GM10266 (cell line): ENCODE results near the gene SPRY4.

Source experiments
- DNase-seq: peaks from one replicate; pipeline ENCODE4 v3.0.0; 2012; ENCODE audit errors: extremely low spot score
- CTCF ChIP-seq: IDR thresholded peaks from 2 replicates; pipeline ENCODE4 v1.5.1; 2012; ENCODE audit warnings: mild to moderate bottlenecking, low read depth; ENCODE audit not compliant: control insufficient read depth, insufficient read depth; ENCODE audit errors: missing control alignments

The SPRY4 gene

GRCh38 chr5:142330444-142330843 is 5.6 kb upstream of the SPRY4 start:
- DNase-seq, result no peak

GRCh38 chr5:142330026-142330425 is 5.2 kb upstream of the SPRY4 start:
- no peak for TF ChIP-seq CTCF

More at GRCh38 chr5:142330444-142330843, 5.6 kb upstream of the SPRY4 start:
- TF ChIP-seq CTCF, result no peak

GRCh38 chr5:142327111-142327842 is 2.5 kb upstream of the SPRY4 start:
- DNase-seq, result no peak

More at GRCh38 chr5:142330026-142330425, 5.2 kb upstream of the SPRY4 start:
- no peak for DNase-seq

GRCh38 chr5:142326480-142326938 is 1.7 kb upstream of the SPRY4 start:
- no peak for TF ChIP-seq CTCF
- DNase-seq, result no peak

More at GRCh38 chr5:142327111-142327842, 2.5 kb upstream of the SPRY4 start:
- no peak for TF ChIP-seq CTCF

- TF ChIP-seq CTCF, result no peak
Observed at GRCh38 chr5:142325725-142326479, 1.1 kb upstream of the SPRY4 start.

GRCh38 chr5:142324136-142324870 is 518 bp downstream of the SPRY4 start:
- DNase-seq, result no peak
- TF ChIP-seq CTCF, result peak; percentile 11

More at GRCh38 chr5:142325725-142326479, 1.1 kb upstream of the SPRY4 start:
- no peak for DNase-seq
